ENCODE data around the gene ABR.

Gene ABR

DNA sequence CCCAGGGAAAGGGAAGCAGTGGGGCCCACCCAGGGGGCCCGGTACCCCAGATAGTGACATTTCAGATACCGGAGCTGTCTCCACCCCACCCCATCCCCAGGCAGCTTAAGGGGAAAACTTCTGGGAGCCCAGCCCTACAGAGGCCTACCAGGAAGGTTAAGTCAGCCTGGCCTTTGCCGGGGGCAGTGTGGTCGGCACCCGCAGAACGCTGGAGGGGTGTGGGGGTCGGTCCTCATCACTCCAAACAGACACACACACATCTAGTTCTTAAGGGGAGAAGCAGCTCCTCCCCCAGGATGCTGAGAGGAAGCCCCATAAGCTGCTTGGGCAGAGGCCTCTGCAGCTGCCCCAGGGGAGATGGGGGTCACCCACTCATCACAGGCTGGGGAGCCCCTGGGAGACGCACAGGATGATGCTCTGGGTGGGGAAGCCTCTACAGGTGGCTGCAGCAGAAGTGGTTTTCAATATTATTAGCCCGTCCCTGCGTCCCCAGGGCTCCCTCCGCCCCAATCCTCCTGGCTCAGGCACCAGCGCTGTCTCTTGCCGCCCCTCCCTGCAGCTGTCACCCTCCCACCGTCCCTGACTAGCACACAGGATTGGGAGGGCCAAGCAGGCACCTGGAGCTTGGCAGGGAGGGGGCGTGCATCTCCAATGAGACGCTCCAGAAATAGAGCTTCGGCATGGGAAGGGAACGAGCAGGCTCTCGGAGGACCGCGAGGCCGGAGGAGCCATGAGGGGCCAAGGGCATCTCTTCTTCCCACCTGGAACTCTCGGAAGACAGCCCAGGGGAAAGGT lies 1.4 kb upstream of the ABR start:
- H3K9ac ChIP-seq = no peak overlapping the region
- TF ChIP-seq CTCF (conservative IDR thresholded peaks at IDR 0.05; ENCODE audit: low read depth, low read length) = no peak
- no peaks in the 10 kb centered on the region for H3K36me3 ChIP-seq (ENCODE audit: insufficient read depth)
- no peak overlapping the region for H3K27ac ChIP-seq
- no peaks in the 10 kb centered on the region for H3K4me1 ChIP-seq (ENCODE audit: low read depth, poor library complexity, severe bottlenecking)
- no peak overlapping the region for H2AFZ ChIP-seq (ENCODE audit: low read depth)
- H3K27me3 ChIP-seq (ENCODE audit: insufficient read depth, low read depth) = peaks cover 15% of the 10 kb centered on the region
- no peak overlapping the region for H3K4me3 ChIP-seq (IDR thresholded peaks at IDR 0.05; ENCODE audit: insufficient read depth, low read depth, low read length)
- no peaks in the 10 kb centered on the region for H3K79me2 ChIP-seq (ENCODE audit: insufficient read depth, low read depth)
- no peak overlapping the region for H3K4me2 ChIP-seq
- H4K20me1 ChIP-seq (ENCODE audit: insufficient read depth) = no peaks in the 10 kb centered on the region

DNA sequence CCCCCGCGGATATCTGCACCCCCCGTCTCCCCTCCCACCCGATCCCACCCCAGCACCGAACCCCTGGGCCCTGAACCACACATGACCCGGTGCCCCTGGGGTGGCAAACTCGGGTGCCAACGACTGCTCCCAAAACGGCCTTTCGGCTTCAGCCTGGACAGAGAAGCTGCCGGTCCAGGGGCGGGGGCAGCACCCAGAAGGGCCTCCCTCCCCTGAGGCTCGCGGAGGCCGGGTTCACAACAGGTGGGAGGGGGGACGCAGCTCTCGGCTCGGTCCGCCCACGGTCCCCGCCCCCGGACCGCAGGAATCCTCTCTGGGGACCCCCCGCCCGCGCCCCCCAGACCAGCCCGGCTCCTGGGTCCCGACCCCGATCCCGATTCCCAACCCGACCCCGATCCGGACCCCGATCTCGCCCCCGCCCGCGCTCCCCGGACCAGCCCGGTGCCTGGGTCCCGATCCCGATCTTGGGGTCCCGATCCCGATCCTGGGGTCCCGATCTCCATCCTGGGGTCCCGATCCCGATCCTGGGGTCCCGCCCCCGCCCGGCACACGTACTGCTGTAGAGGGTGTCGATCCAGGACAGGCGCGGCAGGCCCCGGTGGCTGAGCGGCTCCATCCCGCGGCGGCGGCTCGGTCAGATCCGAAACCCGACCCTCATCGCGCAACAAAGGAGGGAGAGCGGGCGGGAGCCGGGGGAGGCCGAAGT lies 516 bp downstream of the ABR start:
- Histone ChIP-seq H3K79me2 (ENCODE audit: insufficient read depth, low read depth) (no peaks in the 10 kb centered on the region), H3K27me3 (ENCODE audit: insufficient read depth, low read depth) (peaks cover 16% of the 10 kb centered on the region), H3K4me3 (IDR thresholded peaks at IDR 0.05; ENCODE audit: insufficient read depth, low read depth, low read length) (no peak overlapping the region), H3K9ac (no peak overlapping the region), H3K27ac (no peak overlapping the region), H3K4me1 (ENCODE audit: low read depth, poor library complexity, severe bottlenecking) (no peaks in the 10 kb centered on the region), H2AFZ (ENCODE audit: low read depth) (no peak overlapping the region; the same call in 1 of the 2 replicates), H4K20me1 (ENCODE audit: insufficient read depth) (no peaks in the 10 kb centered on the region), H3K4me2 (peak overlapping the region; percentile 39; the same call in 1 of the 2 replicates), H3K36me3 (ENCODE audit: insufficient read depth) (no peaks in the 10 kb centered on the region)
- TF ChIP-seq CTCF (conservative IDR thresholded peaks at IDR 0.05; ENCODE audit: low read depth, low read length) = no peak

GRCh38 chr17:1177016-1177700 lies 2.6 kb downstream of the ABR start:
- TF ChIP-seq CTCF (conservative IDR thresholded peaks at IDR 0.05; ENCODE audit: low read depth, low read length) = no peak
- Histone ChIP-seq H3K27ac (no peak overlapping the region), H3K36me3 (ENCODE audit: insufficient read depth) (no peaks in the 10 kb centered on the region), H3K4me2 (no peak overlapping the region), H3K27me3 (ENCODE audit: insufficient read depth, low read depth) (peaks cover 15% of the 10 kb centered on the region), H2AFZ (ENCODE audit: low read depth) (no peak overlapping the region), H3K9ac (no peak overlapping the region), H3K4me1 (ENCODE audit: low read depth, poor library complexity, severe bottlenecking) (no peaks in the 10 kb centered on the region), H3K79me2 (ENCODE audit: insufficient read depth, low read depth) (no peaks in the 10 kb centered on the region), H3K4me3 (IDR thresholded peaks at IDR 0.05; ENCODE audit: insufficient read depth, low read depth, low read length) (no peak overlapping the region), H4K20me1 (ENCODE audit: insufficient read depth) (no peaks in the 10 kb centered on the region)

GRCh38 chr17:1174263-1174880 lies 5.4 kb downstream of the ABR start:
- H2AFZ ChIP-seq (ENCODE audit: low read depth) = no peak overlapping the region
- no peaks in the 10 kb centered on the region for H4K20me1 ChIP-seq (ENCODE audit: insufficient read depth)
- H3K4me2 ChIP-seq = no peak overlapping the region
- TF ChIP-seq CTCF (conservative IDR thresholded peaks at IDR 0.05; ENCODE audit: low read depth, low read length) = no peak
- H3K79me2 ChIP-seq (ENCODE audit: insufficient read depth, low read depth) = no peaks in the 10 kb centered on the region
- H3K4me1 ChIP-seq (ENCODE audit: low read depth, poor library complexity, severe bottlenecking) = no peaks in the 10 kb centered on the region
- no peak overlapping the region for H3K4me3 ChIP-seq (IDR thresholded peaks at IDR 0.05; ENCODE audit: insufficient read depth, low read depth, low read length)
- no peak overlapping the region for H3K9ac ChIP-seq
- H3K27ac ChIP-seq = no peak overlapping the region
- H3K27me3 ChIP-seq (ENCODE audit: insufficient read depth, low read depth) = peaks cover 10% of the 10 kb centered on the region
- no peaks in the 10 kb centered on the region for H3K36me3 ChIP-seq (ENCODE audit: insufficient read depth)
